ENCODE results near the gene POU5F1. TPM values are rescaled to one million over a fixed set of nuclear protein-coding genes. Genes with fewer than 3 reads are reported as not detected.

Gene POU5F1
- total RNA-seq, 1 experiment from 2014 or later: 32.7 TPM

GRCh38 chr6:31144296-31144969 is 26.0 kb downstream of the POU5F1 start:
- intact Hi-C loops (cut with micrococcal nuclease; ENCODE audit: unreplicated experiment): no loop called here
- Mint-ChIP-seq H3K36me3 (ENCODE audit: insufficient read depth, unreplicated experiment) (peaks cover 45% of the 10 kb centered on the region), H3K4me3 (ENCODE audit: low read depth, unreplicated experiment) (no peak overlapping the region), H3K27ac (ENCODE audit: unreplicated experiment) (no peak overlapping the region), H3K27me3 (ENCODE audit: unreplicated experiment) (no peaks in the 10 kb centered on the region), H3K4me1 (ENCODE audit: low read depth, unreplicated experiment) (peaks cover 6% of the 10 kb centered on the region), H3K9me3 (ENCODE audit: low read depth, unreplicated experiment) (no peaks in the 10 kb centered on the region)
- DNase-seq: no peak
- no peak for TF ChIP-seq CTCF (IDR thresholded peaks at IDR 0.05; ENCODE audit: unreplicated experiment)
- CTCF ChIA-PET: interaction anchor here (0.6 to 3.1 kb wide), 4 partner anchors 9 to 48 kb away, joined by 3 to 8 read pairs (median 4); partner anchors contain the start of genes CCHCR1 and TCF19
- BruUV-seq (replicated peaks): no TSS peak

- intact Hi-C loops (cut with micrococcal nuclease; ENCODE audit: unreplicated experiment): no loop called here
- DNase-seq: no peak
- Mint-ChIP-seq H3K36me3 (ENCODE audit: insufficient read depth, unreplicated experiment) (peaks cover 47% of the 10 kb centered on the region), H3K4me1 (ENCODE audit: low read depth, unreplicated experiment) (peaks cover 19% of the 10 kb centered on the region), H3K4me3 (ENCODE audit: low read depth, unreplicated experiment) (no peak overlapping the region), H3K9me3 (ENCODE audit: low read depth, unreplicated experiment) (no peaks in the 10 kb centered on the region), H3K27ac (ENCODE audit: unreplicated experiment) (no peak overlapping the region), H3K27me3 (ENCODE audit: unreplicated experiment) (no peaks in the 10 kb centered on the region)
- CTCF ChIA-PET: interaction anchor here (1.0 kb wide), 1 partner anchor 38 kb away, joined by 3 read pairs; no protein-coding TSS in a partner anchor
- no peak for TF ChIP-seq CTCF (IDR thresholded peaks at IDR 0.05; ENCODE audit: unreplicated experiment)
- no TSS peak for BruUV-seq (replicated peaks)
Measured at GRCh38 chr6:31143148-31143547, 27.3 kb downstream of the POU5F1 start.

- CTCF ChIA-PET: interaction anchor here (1.4 kb wide), 1 partner anchor 11 kb away, joined by 3 read pairs; no protein-coding TSS in a partner anchor
- H3K4me1 Mint-ChIP-seq (ENCODE audit: low read depth, unreplicated experiment): peaks cover 26% of the 10 kb centered on the region
- H3K27me3 Mint-ChIP-seq (ENCODE audit: unreplicated experiment): no peaks in the 10 kb centered on the region
- DNase-seq: no peak
- intact Hi-C loops (cut with micrococcal nuclease; ENCODE audit: unreplicated experiment): no loop called here
- no peak overlapping the region for H3K27ac Mint-ChIP-seq (ENCODE audit: unreplicated experiment)
- H3K9me3 Mint-ChIP-seq (ENCODE audit: low read depth, unreplicated experiment): no peaks in the 10 kb centered on the region
- H3K4me3 Mint-ChIP-seq (ENCODE audit: low read depth, unreplicated experiment): no peak overlapping the region
- BruUV-seq (replicated peaks): TSS peak; percentile 61
- peaks cover 45% of the 10 kb centered on the region for H3K36me3 Mint-ChIP-seq (ENCODE audit: insufficient read depth, unreplicated experiment)
- TF ChIP-seq CTCF (IDR thresholded peaks at IDR 0.05; ENCODE audit: unreplicated experiment): no peak
Measured at GRCh38 chr6:31142361-31142761, 28.1 kb downstream of the POU5F1 start.

- intact Hi-C loops (cut with micrococcal nuclease; ENCODE audit: unreplicated experiment): no loop called here
- no TSS peak for BruUV-seq (replicated peaks)
- Mint-ChIP-seq H3K4me1 (ENCODE audit: low read depth, unreplicated experiment) (peaks cover 29% of the 10 kb centered on the region), H3K36me3 (ENCODE audit: insufficient read depth, unreplicated experiment) (peaks cover 42% of the 10 kb centered on the region), H3K9me3 (ENCODE audit: low read depth, unreplicated experiment) (no peaks in the 10 kb centered on the region), H3K27ac (ENCODE audit: unreplicated experiment) (no peak overlapping the region), H3K27me3 (ENCODE audit: unreplicated experiment) (no peaks in the 10 kb centered on the region), H3K4me3 (ENCODE audit: low read depth, unreplicated experiment) (no peak overlapping the region)
- CTCF ChIA-PET: interaction anchor here (0.7 to 1.5 kb wide), 3 partner anchors 17 to 55 kb away, joined by 3 to 4 read pairs (median 3); partner anchors contain the start of genes CCHCR1 and TCF19
- DNase-seq: no peak
- no peak for TF ChIP-seq CTCF (IDR thresholded peaks at IDR 0.05; ENCODE audit: unreplicated experiment)
Measured at GRCh38 chr6:31140643-31141042, 29.8 kb downstream of the POU5F1 start.

Measured in Calu3 (cell line).